Smooth muscle cell (in vitro differentiated cells): ENCODE data around the gene CCBE1. TPM values are rescaled to one million over a fixed set of nuclear protein-coding genes. Genes with fewer than 3 reads are reported as not detected.

Experiments used
- DNase-seq: peaks from one replicate; lab custom pipeline; 2025; ENCODE audit not compliant: unreplicated experiment; lab: John Stamatoyannopoulos, UW
- H2AFZ ChIP-seq: fragments of 200-600 bp; sonication (generic); 2 replicates; pipeline ENCODE4 v1.6.0; 2016; ENCODE audit warnings: antibody characterized with exemption, low read depth, mild to moderate bottlenecking
- H3F3A ChIP-seq: fragments of 200-600 bp; sonication (generic); 2 replicates; pipeline ENCODE4 v1.6.0; 2017; ENCODE audit warnings: antibody characterized with exemption, low read depth
- H3K27ac ChIP-seq: fragments of 200-600 bp; sonication (generic); 2 replicates; pipeline ENCODE4 v1.5.1; 2016; ENCODE audit warnings: low read depth, mild to moderate bottlenecking
- H3K27me3 ChIP-seq: fragments of 200-600 bp; sonication (generic); 2 replicates; pipeline ENCODE4 v1.6.1; 2016; ENCODE audit warnings: low read depth, mild to moderate bottlenecking
- H3K36me3 ChIP-seq: fragments of 200-600 bp; sonication (generic); 2 replicates; pipeline ENCODE4 v1.5.1; 2016; ENCODE audit warnings: low read depth
- H3K4me1 ChIP-seq: fragments of 200-600 bp; sonication (generic); 2 replicates; pipeline ENCODE4 v1.5.1; 2016; ENCODE audit warnings: low read depth
- H3K4me2 ChIP-seq: fragments of 200-600 bp; sonication (generic); 2 replicates; pipeline ENCODE4 v1.6.0; 2016; ENCODE audit warnings: mild to moderate bottlenecking
- H3K4me3 ChIP-seq: fragments of 200-600 bp; sonication (generic); 2 replicates; pipeline ENCODE4 v1.5.1; 2016; ENCODE audit warnings: mild to moderate bottlenecking
- H3K79me2 ChIP-seq: fragments of 200-600 bp; sonication (generic); 2 replicates; pipeline ENCODE4 v1.6.0; 2016; ENCODE audit warnings: low read depth, mild to moderate bottlenecking
- H3K9ac ChIP-seq: fragments of 200-600 bp; sonication (generic); 2 replicates; pipeline ENCODE4 v1.6.0; 2016; ENCODE audit warnings: low read depth
- H3K9me3 ChIP-seq: fragments of 200-600 bp; sonication (generic); replicated peaks from 2 replicates; pipeline ENCODE4 v1.5.1; 2016; ENCODE audit warnings: low read depth
- H4K20me1 ChIP-seq: fragments of 200-600 bp; sonication (generic); 2 replicates; pipeline ENCODE4 v1.6.0; 2016; ENCODE audit warnings: low read depth
- WGBS: methylation state at CpG from one replicate; pipeline ENCODE4 v1.1.7; 2016; ENCODE audit warnings: low lambda C conversion rate; 5-methylcytosine and 5-hydroxymethylcytosine counted together
- polyA plus RNA-seq: library from polyadenylated mRNA; unstranded; fragments of >200 nt; fragmentation: Nextera tagmentation; extraction: Ambion mirVana; gene quantifications from 2 replicates; pipeline ENCODE4 v1.2.1, GENCODE V29; 2016
- total RNA-seq: library from RNA; depleted of rRNA; stranded (reverse); fragments of >200 nt; gene quantifications from 2 replicates; pipeline ENCODE4 v1.2.3, GENCODE V29; 2014
- TF ChIP-seq, protein P1 (sequence below): fragments of 200-600 bp; sonication (generic); IDR thresholded peaks from 2 replicates; pipeline ENCODE4 v1.5.1; 2017; ENCODE audit warnings: borderline replicate concordance, mild to moderate bottlenecking, antibody characterized with exemption; ENCODE audit not compliant: insufficient read depth, poor library complexity, severe bottlenecking

Gene CCBE1
- total and polyA plus RNA-seq, 2 experiments from 2014 or later = 3.1 TPM; not detected in 1

DNA sequence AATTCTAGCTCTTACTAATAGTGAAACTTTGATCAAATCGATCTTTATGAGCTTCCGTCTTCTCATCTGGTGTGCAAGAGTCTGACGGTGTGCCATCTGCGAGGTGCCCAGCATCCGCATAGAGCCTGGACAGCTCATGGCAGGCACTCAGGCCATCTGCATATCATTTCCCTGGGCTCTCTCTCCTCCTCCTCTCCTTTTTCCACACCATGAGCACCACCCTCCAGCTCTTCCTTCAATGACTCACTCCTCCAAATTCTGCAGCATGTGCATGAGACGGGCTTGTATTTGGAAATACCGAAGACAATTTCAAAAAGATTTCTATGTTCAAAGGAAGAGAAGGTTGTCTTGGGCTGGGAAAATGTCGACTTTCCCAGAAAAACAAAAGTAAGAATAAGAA lies 161.1 kb downstream of the CCBE1 start:
- Histone ChIP-seq H3K27me3 (peaks cover 77% of the 10 kb centered on the region), H3K9ac (no peak overlapping the region), H4K20me1 (no peaks in the 10 kb centered on the region), H3K36me3 (no peaks in the 10 kb centered on the region), H3K79me2 (no peaks in the 10 kb centered on the region), H3K4me1 (no peaks in the 10 kb centered on the region), H2AFZ (no peak overlapping the region), H3K9me3 (no peaks in the 10 kb centered on the region), H3F3A (no peaks in the 10 kb centered on the region), H3K4me3 (no peak overlapping the region), H3K4me2 (no peak overlapping the region), H3K27ac (no peak overlapping the region)
- WGBS = 87% methylated on average over 8 of the region's 8 CpGs
- no peak for DNase-seq
- TF ChIP-seq, protein P1, sequence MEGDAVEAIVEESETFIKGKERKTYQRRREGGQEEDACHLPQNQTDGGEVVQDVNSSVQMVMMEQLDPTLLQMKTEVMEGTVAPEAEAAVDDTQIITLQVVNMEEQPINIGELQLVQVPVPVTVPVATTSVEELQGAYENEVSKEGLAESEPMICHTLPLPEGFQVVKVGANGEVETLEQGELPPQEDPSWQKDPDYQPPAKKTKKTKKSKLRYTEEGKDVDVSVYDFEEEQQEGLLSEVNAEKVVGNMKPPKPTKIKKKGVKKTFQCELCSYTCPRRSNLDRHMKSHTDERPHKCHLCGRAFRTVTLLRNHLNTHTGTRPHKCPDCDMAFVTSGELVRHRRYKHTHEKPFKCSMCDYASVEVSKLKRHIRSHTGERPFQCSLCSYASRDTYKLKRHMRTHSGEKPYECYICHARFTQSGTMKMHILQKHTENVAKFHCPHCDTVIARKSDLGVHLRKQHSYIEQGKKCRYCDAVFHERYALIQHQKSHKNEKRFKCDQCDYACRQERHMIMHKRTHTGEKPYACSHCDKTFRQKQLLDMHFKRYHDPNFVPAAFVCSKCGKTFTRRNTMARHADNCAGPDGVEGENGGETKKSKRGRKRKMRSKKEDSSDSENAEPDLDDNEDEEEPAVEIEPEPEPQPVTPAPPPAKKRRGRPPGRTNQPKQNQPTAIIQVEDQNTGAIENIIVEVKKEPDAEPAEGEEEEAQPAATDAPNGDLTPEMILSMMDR = no peak

DNA sequence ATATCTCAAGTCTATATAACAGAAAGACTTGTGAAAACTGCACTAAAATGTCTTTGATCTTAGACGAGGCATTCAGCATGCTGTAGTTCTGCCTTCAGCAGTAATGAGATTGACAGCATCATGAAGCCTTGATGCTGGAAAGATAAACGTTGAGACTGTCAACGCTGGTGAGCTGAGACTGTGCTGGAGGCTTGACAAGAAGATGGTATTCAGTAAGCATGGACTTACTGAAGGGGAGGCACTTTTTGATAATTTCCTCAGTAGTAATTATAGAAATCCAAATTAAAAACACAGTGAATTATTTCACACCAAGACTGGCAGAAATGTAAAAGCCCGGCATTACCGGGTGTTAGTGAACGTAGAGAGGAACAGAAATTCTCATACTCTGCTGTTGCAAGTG lies 162.2 kb downstream of the CCBE1 start:
- 72% methylated on average over 6 of the region's 6 CpGs for WGBS
- Histone ChIP-seq H3F3A (no peaks in the 10 kb centered on the region), H3K9ac (no peak overlapping the region), H3K79me2 (no peaks in the 10 kb centered on the region), H3K27me3 (peaks cover 76% of the 10 kb centered on the region), H4K20me1 (no peaks in the 10 kb centered on the region), H3K36me3 (no peaks in the 10 kb centered on the region), H3K4me3 (no peak overlapping the region), H2AFZ (no peak overlapping the region), H3K4me2 (no peak overlapping the region), H3K27ac (no peak overlapping the region), H3K9me3 (no peaks in the 10 kb centered on the region), H3K4me1 (no peaks in the 10 kb centered on the region)
- DNase-seq = no peak
- TF ChIP-seq, protein P1 = no peak

DNA sequence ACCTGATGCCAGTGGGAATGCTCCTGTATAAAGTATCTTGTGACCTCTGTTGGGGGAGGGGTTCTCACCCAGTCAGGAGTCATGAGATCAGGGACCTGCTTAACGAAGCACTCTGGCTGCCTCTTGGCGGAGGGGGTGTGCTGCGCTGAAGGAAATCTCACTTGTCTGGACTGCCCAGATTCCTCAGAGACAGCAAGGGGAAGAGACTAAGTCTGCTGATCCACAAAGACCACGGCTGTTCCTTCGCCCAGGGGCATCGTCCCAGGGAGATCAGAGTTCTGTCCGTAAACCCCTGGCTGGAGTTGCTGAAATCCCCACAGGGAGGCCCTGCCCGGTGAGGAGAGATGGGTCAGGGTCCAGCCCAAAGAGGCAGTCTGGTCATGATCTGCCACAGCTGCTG lies 168.4 kb downstream of the CCBE1 start:
- no peaks in the 10 kb centered on the region for H3K4me1 ChIP-seq
- TF ChIP-seq, protein P1 = no peak
- WGBS = 68% methylated on average over 8 of the region's 8 CpGs
- no peak overlapping the region for H3K4me2 ChIP-seq
- no peak for DNase-seq
- no peaks in the 10 kb centered on the region for H3K9me3 ChIP-seq
- H3K4me3 ChIP-seq = no peak overlapping the region
- no peaks in the 10 kb centered on the region for H4K20me1 ChIP-seq
- no peak overlapping the region for H2AFZ ChIP-seq
- peaks cover 49% of the 10 kb centered on the region for H3K27me3 ChIP-seq
- H3K27ac ChIP-seq = no peak overlapping the region
- no peak overlapping the region for H3K9ac ChIP-seq
- no peaks in the 10 kb centered on the region for H3F3A ChIP-seq
- no peaks in the 10 kb centered on the region for H3K79me2 ChIP-seq
- H3K36me3 ChIP-seq = no peaks in the 10 kb centered on the region

DNA sequence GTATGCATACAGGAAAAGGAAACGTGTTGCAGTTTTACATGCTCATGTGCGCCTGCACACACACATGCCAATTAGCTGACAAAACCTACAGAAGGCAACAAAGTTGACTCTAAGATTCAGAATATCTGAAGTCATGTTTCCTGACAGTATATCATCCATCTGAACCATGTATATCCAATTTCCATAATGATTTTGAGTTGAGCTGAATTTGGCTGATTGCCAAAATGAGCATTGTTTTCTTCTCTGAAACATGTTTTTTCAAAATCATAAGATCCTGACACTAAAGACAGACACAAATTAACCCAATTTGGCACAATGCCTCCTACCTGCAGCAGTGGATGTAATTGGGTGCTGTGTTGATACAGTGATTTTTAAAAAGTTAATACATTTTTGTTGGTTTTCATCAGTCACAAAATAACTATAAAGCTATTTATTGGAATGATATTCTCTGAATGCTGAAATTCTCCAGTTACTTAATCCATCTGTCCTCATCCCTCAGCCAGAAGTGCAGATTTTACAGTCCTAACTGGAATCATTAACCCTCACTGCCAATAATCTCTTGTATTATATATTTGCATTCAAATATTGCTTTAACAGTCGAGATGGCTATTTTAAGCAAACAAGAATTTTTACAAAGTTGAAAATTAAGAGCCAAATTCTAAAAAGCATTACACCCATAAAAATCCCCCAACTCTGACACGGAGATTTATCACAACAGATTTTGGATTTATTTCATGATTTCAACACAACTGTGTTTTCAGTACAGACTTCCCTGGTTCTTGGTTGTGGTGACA lies 176.5 kb downstream of the CCBE1 start:
- no peaks in the 10 kb centered on the region for H3K36me3 ChIP-seq
- no peaks in the 10 kb centered on the region for H3K4me1 ChIP-seq
- 87% methylated on average over 4 of the region's 4 CpGs for WGBS
- H3K27me3 ChIP-seq = peaks cover 7% of the 10 kb centered on the region
- H3K9me3 ChIP-seq = no peaks in the 10 kb centered on the region
- no peak for DNase-seq
- H3K4me3 ChIP-seq = no peak overlapping the region
- no peak overlapping the region for H3K4me2 ChIP-seq
- TF ChIP-seq, protein P1 = no peak
- peaks cover 13% of the 10 kb centered on the region for H3F3A ChIP-seq
- H3K79me2 ChIP-seq = no peaks in the 10 kb centered on the region
- no peak overlapping the region for H2AFZ ChIP-seq
- no peak overlapping the region for H3K27ac ChIP-seq
- no peaks in the 10 kb centered on the region for H4K20me1 ChIP-seq
- H3K9ac ChIP-seq = no peak overlapping the region
